ENCODE measurements around the gene LIPC. TPM values are rescaled to one million over a fixed set of nuclear protein-coding genes. Genes with fewer than 3 reads are reported as not detected.

The LIPC gene
- total and polyA plus RNA-seq, 10 of the 15 experiments (the other 5 are each of a cell fraction or from before 2014, with no cell fraction given) = 0.06 to 0.31 (median 0.16) TPM; not detected in 1

DNA sequence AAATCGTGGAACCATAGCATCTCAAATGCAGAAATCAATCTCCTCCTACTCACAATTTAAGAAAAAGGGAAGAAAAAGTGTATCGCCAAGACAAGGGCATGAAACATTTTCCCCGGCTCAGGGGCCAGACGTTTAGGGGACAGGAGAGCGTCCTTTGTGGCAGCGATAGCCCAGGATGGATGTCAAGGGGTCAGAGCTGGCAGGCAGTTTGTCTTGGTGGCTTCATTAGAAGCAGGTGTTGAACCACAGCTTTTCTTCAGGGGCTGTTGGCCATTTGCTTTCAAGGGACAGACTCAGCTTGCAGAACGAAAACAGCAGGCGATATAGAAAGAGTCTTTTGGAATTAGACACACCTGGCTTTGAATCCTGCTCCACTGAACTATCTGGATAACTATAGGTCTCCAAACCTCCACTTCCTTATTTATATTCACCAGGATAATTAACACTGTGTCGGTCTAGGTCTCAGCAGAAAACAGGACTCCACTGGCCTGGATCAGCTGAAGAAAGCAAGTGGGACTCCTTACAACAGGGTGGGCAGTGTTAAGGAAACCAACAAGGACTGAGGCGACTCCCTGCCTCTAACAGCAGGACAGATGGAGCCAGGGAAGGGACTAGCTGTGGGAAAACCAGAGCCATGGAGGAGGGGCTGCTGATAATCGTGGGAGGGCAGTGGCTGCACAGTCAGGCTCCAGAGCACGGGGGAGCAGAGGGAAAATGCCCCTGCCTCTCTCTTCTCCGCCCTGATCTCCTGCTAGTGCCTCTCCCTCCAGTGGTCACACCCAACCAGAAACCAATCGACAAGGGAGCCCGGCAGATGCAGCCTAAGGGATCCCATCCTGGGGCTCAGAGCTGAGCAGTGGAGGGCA lies 123.6 kb downstream of the LIPC start (continued):
- TF ChIP-seq MAX (IDR thresholded peaks at IDR 0.05; ENCODE audit: low read depth, low read length) (no peak), REST (IDR thresholded peaks at IDR 0.05; ENCODE audit: low read depth, low read length) (no peak), HCFC1 (IDR thresholded peaks at IDR 0.05; ENCODE audit: low read length) (no peak)
- TF ChIP-seq, protein P1, sequence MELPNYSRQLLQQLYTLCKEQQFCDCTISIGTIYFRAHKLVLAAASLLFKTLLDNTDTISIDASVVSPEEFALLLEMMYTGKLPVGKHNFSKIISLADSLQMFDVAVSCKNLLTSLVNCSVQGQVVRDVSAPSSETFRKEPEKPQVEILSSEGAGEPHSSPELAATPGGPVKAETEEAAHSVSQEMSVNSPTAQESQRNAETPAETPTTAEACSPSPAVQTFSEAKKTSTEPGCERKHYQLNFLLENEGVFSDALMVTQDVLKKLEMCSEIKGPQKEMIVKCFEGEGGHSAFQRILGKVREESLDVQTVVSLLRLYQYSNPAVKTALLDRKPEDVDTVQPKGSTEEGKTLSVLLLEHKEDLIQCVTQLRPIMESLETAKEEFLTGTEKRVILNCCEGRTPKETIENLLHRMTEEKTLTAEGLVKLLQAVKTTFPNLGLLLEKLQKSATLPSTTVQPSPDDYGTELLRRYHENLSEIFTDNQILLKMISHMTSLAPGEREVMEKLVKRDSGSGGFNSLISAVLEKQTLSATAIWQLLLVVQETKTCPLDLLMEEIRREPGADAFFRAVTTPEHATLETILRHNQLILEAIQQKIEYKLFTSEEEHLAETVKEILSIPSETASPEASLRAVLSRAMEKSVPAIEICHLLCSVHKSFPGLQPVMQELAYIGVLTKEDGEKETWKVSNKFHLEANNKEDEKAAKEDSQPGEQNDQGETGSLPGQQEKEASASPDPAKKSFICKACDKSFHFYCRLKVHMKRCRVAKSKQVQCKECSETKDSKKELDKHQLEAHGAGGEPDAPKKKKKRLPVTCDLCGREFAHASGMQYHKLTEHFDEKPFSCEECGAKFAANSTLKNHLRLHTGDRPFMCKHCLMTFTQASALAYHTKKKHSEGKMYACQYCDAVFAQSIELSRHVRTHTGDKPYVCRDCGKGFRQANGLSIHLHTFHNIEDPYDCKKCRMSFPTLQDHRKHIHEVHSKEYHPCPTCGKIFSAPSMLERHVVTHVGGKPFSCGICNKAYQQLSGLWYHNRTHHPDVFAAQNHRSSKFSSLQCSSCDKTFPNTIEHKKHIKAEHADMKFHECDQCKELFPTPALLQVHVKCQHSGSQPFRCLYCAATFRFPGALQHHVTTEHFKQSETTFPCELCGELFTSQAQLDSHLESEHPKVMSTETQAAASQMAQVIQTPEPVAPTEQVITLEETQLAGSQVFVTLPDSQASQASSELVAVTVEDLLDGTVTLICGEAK (IDR thresholded peaks at IDR 0.05; ENCODE audit: borderline replicate concordance) = no peak

Measured in GM12878 (cell line).